Stimulated activated CD8-positive, alpha-beta memory T cell treated with anti-CD3 and anti-CD28 coated beads, Interleukin-12 subunit alpha, Interleukin-12 subunit beta, amount 100 ng/mL, for 24 hours (primary cell): ENCODE results near the gene RPS6KC1.

Experiments
- DNase-seq: peaks from one replicate; pipeline ENCODE4 v3.0.0-alpha.2; 2020; ENCODE audit errors: extremely low read depth

Gene RPS6KC1

GRCh38 chr1:213227458-213227857 lies 176.4 kb downstream of the RPS6KC1 start:
- no peak for DNase-seq

- no peak for DNase-seq
Measured at GRCh38 chr1:213231795-213232231, 180.8 kb downstream of the RPS6KC1 start.

GRCh38 chr1:213242883-213243282 lies 191.8 kb downstream of the RPS6KC1 start:
- DNase-seq = no peak

GRCh38 chr1:213244664-213245091 lies 193.6 kb downstream of the RPS6KC1 start:
- no peak for DNase-seq

- DNase-seq = no peak
Measured at GRCh38 chr1:213245260-213245910, 194.3 kb downstream of the RPS6KC1 start.

- DNase-seq = no peak
Measured at GRCh38 chr1:213247038-213247437, 196.0 kb downstream of the RPS6KC1 start.

- DNase-seq = no peak
Measured at GRCh38 chr1:213249395-213249794, 198.4 kb downstream of the RPS6KC1 start.

- DNase-seq = no peak
Measured at GRCh38 chr1:213250041-213250440, 199.0 kb downstream of the RPS6KC1 start.

- DNase-seq = no peak
Measured at GRCh38 chr1:213250446-213250845, 199.4 kb downstream of the RPS6KC1 start.

GRCh38 chr1:213251972-213252371 lies 200.9 kb downstream of the RPS6KC1 start:
- DNase-seq = no peak

- DNase-seq = no peak
Measured at GRCh38 chr1:213256438-213257087, 205.5 kb downstream of the RPS6KC1 start.

GRCh38 chr1:213260311-213261075 lies 209.5 kb downstream of the RPS6KC1 start:
- no peak for DNase-seq

GRCh38 chr1:213264531-213264930 lies 213.5 kb downstream of the RPS6KC1 start:
- no peak for DNase-seq

- DNase-seq = no peak
Measured at GRCh38 chr1:213266983-213267772, 216.1 kb downstream of the RPS6KC1 start.

GRCh38 chr1:213268221-213268620 lies 217.2 kb downstream of the RPS6KC1 start:
- DNase-seq = no peak

GRCh38 chr1:213269829-213270228 lies 218.8 kb downstream of the RPS6KC1 start:
- no peak for DNase-seq

GRCh38 chr1:213273546-213273945 lies 222.5 kb downstream of the RPS6KC1 start:
- DNase-seq = no peak

GRCh38 chr1:213274140-213274539 lies 223.1 kb downstream of the RPS6KC1 start:
- no peak for DNase-seq

- DNase-seq = no peak
Measured at GRCh38 chr1:213275293-213275692, 224.3 kb downstream of the RPS6KC1 start.

GRCh38 chr1:213276236-213276635 lies 225.2 kb downstream of the RPS6KC1 start:
- no peak for DNase-seq

GRCh38 chr1:213277036-213277435 lies 226.0 kb downstream of the RPS6KC1 start:
- no peak for DNase-seq

GRCh38 chr1:213279410-213279809 lies 228.4 kb downstream of the RPS6KC1 start:
- no peak for DNase-seq
